Panc1 (cell line): ENCODE data around the gene KCNMA1. TPM values are rescaled to one million over a fixed set of nuclear protein-coding genes. Genes with fewer than 3 reads are reported as not detected.

ENCODE experiments used
- ATAC-seq: fragments of 200-7000 bp; cut with Tn5 transposase; 2 replicates; pipeline ENCODE4 v1.9.1; 2020; ENCODE audit warnings: mild to moderate bottlenecking, moderate library complexity
- BruUV-seq: library from RNA; stranded (reverse); fragments of 400-500 nt; replicated peaks from 2 replicates; lab custom pipeline; 2021; lab: Mats Ljungman, UMichigan
- CTCF ChIA-PET: fragments of 300-600 bp; sonication (Branson Sonifier 250); formaldehyde crosslinking; loops from one replicate; lab custom pipeline; 2022; ENCODE audit warnings: antibody characterized with exemption; lab: Charles Lee
- POLR2A ChIA-PET: fragments of 300-600 bp; sonication (Branson Sonifier 250); formaldehyde crosslinking; loops from one replicate; lab custom pipeline; 2022; ENCODE audit warnings: antibody characterized with exemption; lab: Charles Lee
- DNase-seq: peaks from one replicate; pipeline ENCODE4 v3.0.0-alpha.2; 2010; ENCODE audit warnings: low read depth, low spot score
- H3K27ac ChIP-seq: 2 replicates; pipeline ENCODE4 v1.5.1; 2011; ENCODE audit warnings: mild to moderate bottlenecking, low read length, inconsistent platforms
- H3K27me3 ChIP-seq: fragments of 200-500 bp; sonication (Bioruptor generic); 2 replicates; pipeline ENCODE4 v1.6.0; 2014; ENCODE audit warnings: low read length, inconsistent platforms; ENCODE audit not compliant: control insufficient read depth, insufficient read depth
- H3K36me3 ChIP-seq: fragments of 200-500 bp; sonication (Bioruptor generic); 2 replicates; pipeline ENCODE4 v1.5.1; 2014; ENCODE audit warnings: inconsistent platforms, mild to moderate bottlenecking, low read length, moderate library complexity; ENCODE audit not compliant: control insufficient read depth, insufficient read depth
- H3K4me1 ChIP-seq: 2 replicates; pipeline ENCODE4 v1.5.1; 2011; ENCODE audit warnings: inconsistent platforms, mild to moderate bottlenecking, low read length, moderate library complexity; ENCODE audit not compliant: control insufficient read depth, insufficient read depth
- H3K4me3 ChIP-seq, 2 experiments: 2 replicates each; pipeline ENCODE4 v1.5.1; 2011 to 2012; ENCODE audit warnings: low read depth in 2 of 2, low read length in 2 of 2, mild to moderate bottlenecking in 2 of 2, inconsistent platforms in 1 of 2, moderate library complexity in 1 of 2
- H3K9me3 ChIP-seq: fragments of 200-500 bp; sonication (Bioruptor generic); 2 replicates; pipeline ENCODE4 v1.5.1; 2014; ENCODE audit warnings: low read depth, mild to moderate bottlenecking, inconsistent platforms, low read length, moderate library complexity; ENCODE audit not compliant: control insufficient read depth, insufficient read depth
- CTCF ChIP-seq: fragments of 450-650 bp; IDR thresholded peaks from 2 replicates; pipeline ENCODE4 v1.5.1; 2017; ENCODE audit warnings: mild to moderate bottlenecking
- POLR2AphosphoS5 ChIP-seq: IDR thresholded peaks from 2 replicates; pipeline ENCODE4 v1.6.1; 2012; ENCODE audit warnings: mild to moderate bottlenecking, low read depth, low read length, moderate library complexity
- REST ChIP-seq, 2 experiments: IDR thresholded peaks; 2 replicates each; pipeline ENCODE4 v1.6.1; 2011 to 2012; ENCODE audit warnings: low read depth in 2 of 2, control low read depth in 1 of 2, low read length in 1 of 2, mild to moderate bottlenecking in 1 of 2, moderate library complexity in 1 of 2; ENCODE audit not compliant: insufficient read depth in 1 of 2
- SIN3A ChIP-seq: IDR thresholded peaks from 2 replicates; pipeline ENCODE4 v1.6.1; 2012; ENCODE audit warnings: low read depth, mild to moderate bottlenecking, low read length, moderate library complexity, borderline replicate concordance; ENCODE audit not compliant: insufficient read depth
- TCF7L2 ChIP-seq: IDR thresholded peaks from 2 replicates; pipeline ENCODE4 v1.6.1; 2011; ENCODE audit warnings: mild to moderate bottlenecking, low read depth, low read length, inconsistent platforms
- in situ Hi-C: cut with HindIII; loops from 2 replicates; pipeline ENCODE4 v1.10.0; 2016; ENCODE audit warnings: low sequenced_read_pairs, low pct_unique_long_range_greater_than_20kb
- intact Hi-C: fragments of 100-400 bp; cut with micrococcal nuclease; formaldehyde crosslinking; loops from one replicate; pipeline ENCODE4 v1.10.0; 2022; ENCODE audit not compliant: unreplicated experiment
- total RNA-seq: library from RNA; stranded (reverse); gene quantifications from one replicate; pipeline ENCODE4 v1.2.1, GENCODE V29; 2021; ENCODE audit not compliant: unreplicated experiment

Gene KCNMA1
- total RNA-seq, 1 experiment from 2014 or later = 91.9 TPM

- Histone ChIP-seq H3K36me3 (no peaks in the 10 kb centered on the region), H3K27me3 (no peaks in the 10 kb centered on the region), H3K4me1 (peaks cover 59% of the 10 kb centered on the region), H3K27ac (0 out of 2 replicates have a peak overlapping the region, but pooled peaks have one; percentile 20), H3K9me3 (no peaks in the 10 kb centered on the region), H3K4me3 (no peak overlapping the region)
- no peak for TF ChIP-seq CTCF
- no peak for TF ChIP-seq SIN3A
- TF ChIP-seq TCF7L2 = no peak
- no peak for TF ChIP-seq POLR2AphosphoS5
- TF ChIP-seq REST (IDR thresholded peaks at IDR 0.05; ENCODE audit: insufficient read depth in 1 of 2, low read depth in 2 of 2, low read length in 1 of 2) = no peak
- in situ Hi-C loops (no loop called here), intact Hi-C loops (no loop called here)
- ChIA-PET CTCF (no interaction called here), POLR2A (interaction anchor here (1.0 kb wide), 1 partner anchor 9 kb away, joined by 3 read pairs; no protein-coding TSS in a partner anchor)
- BruUV-seq = no TSS peak
- no peak for ATAC-seq
- no peak for DNase-seq
Measured at GRCh38 chr10:77620731-77621130, 16.9 kb downstream of the KCNMA1 start.

- Histone ChIP-seq H3K4me3 (no peak overlapping the region), H3K27me3 (no peaks in the 10 kb centered on the region), H3K27ac (0 out of 2 replicates have a peak overlapping the region, but pooled peaks have one; percentile 20), H3K4me1 (peaks cover 59% of the 10 kb centered on the region), H3K9me3 (no peaks in the 10 kb centered on the region), H3K36me3 (no peaks in the 10 kb centered on the region)
- TF ChIP-seq REST (IDR thresholded peaks at IDR 0.05; ENCODE audit: insufficient read depth in 1 of 2, low read depth in 2 of 2, low read length in 1 of 2) (no peak), POLR2AphosphoS5 (no peak), SIN3A (no peak), TCF7L2 (no peak), CTCF (no peak)
- in situ Hi-C loops = no loop called here
- DNase-seq = no peak
- CTCF ChIA-PET = no interaction called here
- BruUV-seq = no TSS peak
- POLR2A ChIA-PET = interaction anchor here (1.0 kb wide), 1 partner anchor 10 kb away, joined by 3 read pairs; no protein-coding TSS in a partner anchor
- intact Hi-C loops = no loop called here
- peak; percentile 28; the same call in 1 of the 2 replicates for ATAC-seq
Measured at GRCh38 chr10:77619964-77620703, 17.5 kb downstream of the KCNMA1 start.
